LNCaP clone FGC (cell line): ENCODE results near the gene COPS8.

Source experiments
- DNase-seq: peaks from one replicate; pipeline ENCODE4 v3.0.0-alpha.2; 2011; ENCODE audit warnings: low read depth
- H3K4me3 ChIP-seq: 2 replicates; pipeline ENCODE4 v1.5.1; 2011; ENCODE audit warnings: mild to moderate bottlenecking, low read depth, low read length, control low read depth
- CTCF ChIP-seq: IDR thresholded peaks from 2 replicates; pipeline ENCODE4 v1.5.1; 2012; ENCODE audit warnings: mild to moderate bottlenecking; ENCODE audit not compliant: control insufficient read depth, insufficient read depth; ENCODE audit errors: extremely low read depth

The COPS8 gene

DNA sequence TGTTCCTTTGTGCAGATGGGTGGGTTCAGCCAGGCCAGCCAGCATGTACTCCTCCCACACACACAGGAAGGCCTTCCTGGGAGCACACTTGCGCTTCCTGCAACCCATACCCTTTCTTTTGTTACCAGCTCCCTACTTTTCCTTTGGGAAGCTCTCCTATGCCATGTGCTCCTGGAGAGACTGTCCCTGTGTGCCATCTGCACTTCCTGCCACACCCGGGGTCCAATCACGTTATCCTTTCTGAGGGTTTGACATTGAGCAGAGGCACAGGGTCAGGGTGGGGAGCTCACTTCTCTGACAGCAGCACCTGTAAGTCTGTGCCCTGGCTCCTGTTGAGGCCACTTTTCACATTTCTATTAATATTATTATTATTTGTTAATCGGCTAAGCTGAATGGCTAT, 62.9 kb downstream of the COPS8 start:
- no peak overlapping the region for H3K4me3 ChIP-seq
- no peak for DNase-seq
- TF ChIP-seq CTCF = no peak

DNA sequence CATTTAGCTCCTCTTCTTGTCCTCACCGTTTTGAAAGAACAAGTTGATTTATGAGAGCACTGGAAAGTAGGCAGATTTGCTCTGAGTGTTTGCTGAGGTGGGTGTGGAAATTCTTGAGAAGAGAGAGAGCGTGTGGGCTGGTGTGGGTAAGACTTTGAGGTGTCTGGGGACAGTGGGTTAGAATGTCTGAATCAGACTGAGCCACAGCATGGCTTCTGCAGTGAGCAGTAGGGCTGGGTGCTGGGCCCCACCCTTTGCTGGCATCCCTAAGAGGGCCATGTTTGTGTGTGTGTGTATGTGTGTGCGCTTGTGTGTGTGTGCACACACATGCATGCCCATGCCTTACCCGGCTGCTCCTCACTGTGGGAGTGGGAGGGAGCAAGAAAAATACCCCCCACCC, 63.7 kb downstream of the COPS8 start:
- H3K4me3 ChIP-seq = no peak overlapping the region
- TF ChIP-seq CTCF = no peak
- DNase-seq = no peak
